NB4 (cell line): ENCODE data around the gene TENT5D.

Experiments used
- CTCF ChIP-seq: IDR thresholded peaks from one replicate; pipeline ENCODE4 v1.5.1; 2012; ENCODE audit warnings: low read depth, low read length
- POLR2A ChIP-seq: IDR thresholded peaks from 2 replicates; pipeline ENCODE4 v1.6.1; 2011; ENCODE audit warnings: mild to moderate bottlenecking; ENCODE audit not compliant: insufficient read length; ENCODE audit errors: extremely low read depth

- TF ChIP-seq CTCF (no peak), POLR2A (no peak)
Observed at GRCh38 chrX:80489166-80489565, 68.9 kb downstream of the TENT5D start.
